GM18508 (cell line): ENCODE measurements around the gene NARS2.
"Not testable (repeated sequence)": the region's sequence is repeated elsewhere in the genome, so short reads cannot be mapped to it uniquely, and the experiment has no call there.

Experiments used
- ATAC-seq: cut with Tn5 transposase; IDR thresholded peaks from one replicate; pipeline ENCODE4 v1.9.1; 2021; ENCODE audit warnings: moderate number of reproducible peaks; ENCODE audit not compliant: insufficient read depth, unreplicated experiment

NARS2 gene

GRCh38 chr11:78577495-78577894 is 2.8 kb upstream of the NARS2 start:
- no peak for ATAC-seq

- no peak for ATAC-seq
Observed at GRCh38 chr11:78576549-78577097, 2.0 kb upstream of the NARS2 start.

DNA sequence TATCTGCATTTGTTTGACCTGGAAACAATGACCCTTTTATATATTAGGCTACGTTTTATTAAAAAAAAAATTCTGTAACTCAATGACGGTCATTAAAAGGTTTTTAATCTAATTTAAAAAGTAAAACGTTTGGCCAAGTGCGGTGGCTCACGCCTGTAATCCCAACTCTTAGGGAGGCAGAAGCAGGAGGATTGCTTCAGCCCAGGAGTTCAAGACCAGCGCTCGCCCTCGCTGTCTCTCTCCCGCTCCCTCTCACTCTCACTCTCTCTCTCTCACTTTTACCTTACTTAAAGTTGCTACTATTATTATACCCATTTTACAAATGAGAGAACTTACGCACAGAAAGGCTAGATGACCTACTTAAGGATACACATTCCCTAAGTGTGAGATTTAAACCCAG is 814 bp upstream of the NARS2 start:
- no peak for ATAC-seq

GRCh38 chr11:78573681-78574080 is 983 bp downstream of the NARS2 start:
- ATAC-seq, result no peak

GRCh38 chr11:78573271-78573670 is 1.4 kb downstream of the NARS2 start:
- ATAC-seq, result no peak

DNA sequence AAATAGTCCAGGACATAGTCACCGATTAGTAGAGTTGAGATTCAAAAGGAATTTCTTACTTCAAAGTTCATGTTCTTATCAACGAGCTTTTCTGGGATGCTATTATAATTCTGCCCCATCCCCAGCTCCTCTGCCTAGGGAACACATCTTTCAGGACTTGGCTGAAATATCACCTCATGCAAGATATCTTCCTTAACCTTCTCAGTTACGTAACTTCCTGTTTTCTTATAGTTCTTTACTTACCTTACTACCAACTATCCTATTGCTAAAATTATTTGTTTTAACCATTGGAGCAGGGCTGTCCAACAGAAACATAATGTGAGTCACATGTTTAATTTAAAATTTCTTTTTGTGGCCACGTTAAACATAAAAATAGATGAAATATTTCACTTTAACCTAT is 2.3 kb downstream of the NARS2 start:
- no peak for ATAC-seq

DNA sequence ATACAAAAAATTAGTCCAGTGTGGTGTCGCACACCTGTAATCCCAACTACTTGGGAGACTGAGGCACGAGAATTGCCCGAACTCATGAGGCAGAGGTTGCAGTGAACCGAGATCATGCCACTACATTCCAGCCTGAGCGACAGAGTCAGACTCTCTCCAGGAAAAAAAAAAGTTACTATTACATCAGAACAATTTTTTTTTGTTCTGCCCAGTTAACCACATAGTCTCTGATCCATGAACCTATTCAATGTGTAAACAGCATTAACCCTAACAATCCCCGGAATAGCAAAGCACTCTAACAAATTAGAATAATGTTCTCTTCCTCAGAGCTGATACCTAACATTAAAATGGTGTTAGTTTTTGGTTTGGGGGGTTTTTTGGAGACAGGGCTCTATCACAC is 4.6 kb downstream of the NARS2 start:
- ATAC-seq, result no peak

GRCh38 chr11:78567209-78567608 is 7.5 kb downstream of the NARS2 start:
- ATAC-seq, result no peak

GRCh38 chr11:78564490-78565467 is 9.9 kb downstream of the NARS2 start:
- ATAC-seq, result no peak

GRCh38 chr11:78564037-78564436 is 10.6 kb downstream of the NARS2 start:
- not testable (repeated sequence) for ATAC-seq

GRCh38 chr11:78563090-78563489 is 11.6 kb downstream of the NARS2 start:
- not testable (repeated sequence) for ATAC-seq

DNA sequence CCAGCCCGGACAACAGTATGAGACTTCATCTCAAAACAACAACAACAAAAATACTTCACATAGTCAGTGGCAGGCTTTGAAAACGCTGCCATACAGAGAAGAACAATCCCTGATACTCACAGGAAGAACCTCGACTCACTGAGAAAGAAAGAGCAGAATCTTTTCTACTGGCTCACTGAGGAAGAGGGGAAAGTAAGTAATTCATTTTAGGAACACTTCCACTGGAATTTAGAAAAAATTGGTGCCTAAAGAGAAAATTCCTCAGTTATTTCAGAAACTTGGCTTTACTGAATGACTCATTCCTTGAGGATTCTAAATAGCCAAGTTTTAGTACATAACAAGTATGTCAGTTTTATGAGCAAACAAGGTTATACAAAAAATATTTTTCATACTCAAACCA is 12.3 kb downstream of the NARS2 start:
- ATAC-seq, result no peak

GRCh38 chr11:78560826-78561484 is 13.7 kb downstream of the NARS2 start:
- ATAC-seq, result no peak

- no peak for ATAC-seq
Observed at GRCh38 chr11:78560153-78560552, 14.5 kb downstream of the NARS2 start.

- ATAC-seq, result no peak
Observed at GRCh38 chr11:78557236-78557635, 17.4 kb downstream of the NARS2 start.

GRCh38 chr11:78555592-78555991 is 19.1 kb downstream of the NARS2 start:
- ATAC-seq, result no peak

DNA sequence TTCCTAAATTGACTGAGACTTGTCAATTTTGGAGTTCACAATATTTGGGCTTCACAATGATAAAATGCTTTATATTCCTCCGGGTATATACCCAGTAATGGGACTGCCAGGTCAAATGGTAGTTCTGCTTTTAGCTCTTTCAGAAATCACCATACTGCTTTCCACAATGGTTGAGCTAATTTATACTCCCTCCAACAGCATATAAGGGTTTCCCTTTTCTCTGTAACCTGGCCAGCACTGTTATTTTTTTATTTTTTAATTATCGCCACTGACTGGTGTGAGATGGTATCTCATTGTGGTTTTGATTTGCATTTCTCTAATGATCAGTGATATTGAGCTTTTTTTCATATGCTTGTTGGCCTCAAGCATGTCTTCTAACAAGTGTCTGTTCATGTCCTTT is 21.8 kb downstream of the NARS2 start:
- ATAC-seq, result no peak

DNA sequence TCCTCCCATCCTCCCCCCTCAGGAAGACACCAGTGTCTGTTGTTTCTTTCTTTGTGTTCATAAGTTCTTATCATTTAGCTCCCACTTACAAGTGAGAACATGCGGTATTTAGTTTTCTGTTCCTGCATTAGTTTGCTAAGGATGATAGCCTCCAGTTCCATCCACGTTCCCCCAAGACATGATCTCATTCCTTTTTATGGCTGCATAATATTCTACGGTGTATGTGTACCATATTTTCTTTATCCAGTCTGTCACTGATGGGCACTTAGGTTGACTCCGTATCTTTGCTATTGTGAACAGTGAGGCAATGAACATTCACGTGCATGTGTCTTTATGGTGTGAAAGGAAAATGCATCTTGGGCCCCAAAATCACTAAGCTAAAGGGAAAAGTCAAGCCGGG is 22.5 kb downstream of the NARS2 start:
- not testable (repeated sequence) for ATAC-seq

DNA sequence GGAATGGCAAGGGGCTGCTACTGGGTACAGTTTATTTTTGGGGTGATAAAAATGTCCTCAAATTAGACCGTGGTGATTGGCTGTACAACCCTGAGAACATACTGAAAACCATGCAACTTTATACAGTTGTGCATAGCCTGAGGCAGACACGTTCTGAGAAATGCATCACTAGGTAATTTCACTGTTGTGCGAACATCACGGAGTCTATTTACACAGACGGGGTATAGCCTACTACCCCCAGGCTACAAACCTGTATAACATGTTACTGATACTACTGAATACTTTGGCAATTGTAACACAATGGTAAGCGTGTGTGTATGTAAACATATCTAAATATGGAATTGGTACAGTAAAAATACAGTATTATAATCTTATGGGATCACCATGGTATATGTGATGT is 23.6 kb downstream of the NARS2 start:
- ATAC-seq, result no peak

DNA sequence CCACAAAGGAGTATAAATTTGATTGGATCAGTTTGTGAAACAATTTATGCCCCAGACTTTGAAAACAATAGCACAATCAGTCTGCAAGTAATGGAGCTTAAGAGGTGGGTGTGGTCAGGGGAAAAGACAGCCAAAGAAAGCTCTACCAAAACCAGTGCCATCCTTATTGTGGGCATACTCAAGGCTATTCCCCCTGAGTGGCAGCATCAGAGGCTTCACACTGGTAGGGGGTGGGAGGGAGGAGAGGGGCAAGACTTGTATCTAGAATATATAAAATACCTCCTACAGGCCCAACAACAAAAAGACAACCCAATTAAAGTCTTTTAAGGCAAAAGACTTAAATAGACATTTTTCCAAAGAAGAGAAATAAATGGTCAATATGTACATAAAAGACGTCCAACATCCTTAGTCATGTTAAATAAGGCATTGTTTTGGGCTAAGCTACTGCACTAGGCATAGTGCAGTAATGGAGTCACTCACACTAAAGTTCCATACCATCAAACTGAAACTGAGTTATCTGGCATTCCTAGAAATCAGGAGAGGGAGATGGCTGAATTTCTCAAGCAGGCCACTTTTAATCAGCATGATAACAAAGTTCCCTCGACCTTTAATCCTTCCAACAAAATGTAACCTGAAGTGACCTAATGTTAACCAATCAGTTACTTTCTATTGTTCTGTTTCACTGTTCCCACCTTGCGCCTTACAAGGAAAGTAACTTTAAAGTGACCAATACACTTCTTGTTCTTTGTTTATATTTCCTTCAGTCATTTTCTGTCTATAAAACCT is 24.8 kb downstream of the NARS2 start:
- no peak for ATAC-seq
